ENCODE data around the gene ACO1.
"Not testable (repeated sequence)": the region's sequence is repeated elsewhere in the genome, so short reads cannot be mapped to it uniquely, and the experiment has no call there.

The ACO1 gene

GRCh38 chr9:32384364-32385151, at the start of gene ACO1:
Gene ACO1, plus strand, starts transcription at chr9:32384643. Its CDS starts 20,864 bp downstream, at chr9:32405507.
- DNase-seq: peak; percentile 77

GRCh38 chr9:32334916-32335895, 49.2 kb upstream of the ACO1 start:
- no peak for DNase-seq

DNA sequence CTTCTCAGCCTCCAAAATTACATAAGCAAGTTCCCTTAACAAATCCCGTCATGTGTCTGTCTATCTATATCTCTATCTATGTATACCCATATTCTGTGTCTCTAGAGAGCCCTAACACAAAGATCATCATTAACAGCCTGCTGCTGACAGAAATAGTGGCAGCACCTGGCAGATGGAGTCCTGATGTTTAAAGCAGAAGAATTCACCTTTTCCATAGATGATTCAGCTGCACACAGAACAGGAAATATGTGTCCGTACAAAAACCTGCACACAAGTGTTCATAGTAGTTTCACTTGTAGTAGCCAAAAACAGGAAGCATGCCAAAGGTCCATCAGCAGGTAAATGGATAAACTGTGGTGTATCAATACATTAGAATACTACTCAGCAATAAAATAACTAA, 45.0 kb upstream of the ACO1 start:
- DNase-seq: no peak

DNA sequence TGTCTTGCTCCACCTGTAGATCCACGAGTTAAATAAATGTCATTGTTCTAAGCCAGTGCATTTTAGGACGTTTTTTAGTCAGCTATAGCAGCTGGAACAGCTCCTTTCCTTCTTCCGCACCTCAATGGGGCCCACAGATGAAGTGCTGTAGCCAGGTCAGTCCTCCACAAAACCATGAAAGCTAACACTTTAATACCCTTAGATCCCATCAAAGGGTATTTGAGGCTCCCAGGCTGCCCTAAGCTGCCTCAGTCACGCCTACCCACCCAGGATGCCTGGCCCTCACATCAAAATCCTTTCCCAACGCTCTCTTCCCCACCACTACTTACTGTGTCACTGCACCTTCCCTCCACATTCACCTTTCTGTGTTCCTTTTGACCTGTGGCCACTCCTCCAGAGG, 44.1 kb upstream of the ACO1 start:
- DNase-seq: no peak

DNA sequence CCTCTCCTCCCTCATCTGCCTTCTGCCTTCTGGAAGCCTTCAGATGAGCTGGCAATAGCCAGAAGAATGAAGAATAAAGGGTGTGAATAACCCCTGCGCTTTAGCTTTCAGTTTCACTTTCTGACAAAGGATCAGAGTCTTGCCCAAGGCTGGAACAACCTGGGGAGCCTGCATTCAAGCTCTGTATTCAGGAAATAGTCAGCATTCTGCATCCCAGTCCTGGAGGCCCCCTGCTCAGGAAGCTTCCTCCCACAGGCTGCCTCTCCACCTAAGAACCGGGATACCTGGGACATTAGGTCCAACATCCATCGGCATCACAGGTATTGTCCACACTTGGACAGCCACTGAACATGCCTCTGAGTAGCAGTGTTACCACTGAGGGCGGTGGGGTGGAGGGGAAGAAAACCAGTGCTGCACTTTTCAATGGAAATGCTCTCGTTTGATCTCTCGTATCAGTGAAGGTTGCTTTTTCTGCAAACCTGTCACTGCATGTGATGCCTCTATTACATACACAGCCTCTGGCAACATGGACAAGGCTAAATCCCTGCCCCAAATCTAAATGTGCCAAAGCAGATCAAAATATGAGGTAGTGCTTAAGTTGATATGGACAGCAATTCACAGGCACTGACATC, 39.8 kb upstream of the ACO1 start:
- no peak for DNase-seq

GRCh38 chr9:32345243-32345642, 39.2 kb upstream of the ACO1 start:
- no peak for DNase-seq

- no peak for DNase-seq
Observed at GRCh38 chr9:32347571-32347970, 36.9 kb upstream of the ACO1 start.

DNA sequence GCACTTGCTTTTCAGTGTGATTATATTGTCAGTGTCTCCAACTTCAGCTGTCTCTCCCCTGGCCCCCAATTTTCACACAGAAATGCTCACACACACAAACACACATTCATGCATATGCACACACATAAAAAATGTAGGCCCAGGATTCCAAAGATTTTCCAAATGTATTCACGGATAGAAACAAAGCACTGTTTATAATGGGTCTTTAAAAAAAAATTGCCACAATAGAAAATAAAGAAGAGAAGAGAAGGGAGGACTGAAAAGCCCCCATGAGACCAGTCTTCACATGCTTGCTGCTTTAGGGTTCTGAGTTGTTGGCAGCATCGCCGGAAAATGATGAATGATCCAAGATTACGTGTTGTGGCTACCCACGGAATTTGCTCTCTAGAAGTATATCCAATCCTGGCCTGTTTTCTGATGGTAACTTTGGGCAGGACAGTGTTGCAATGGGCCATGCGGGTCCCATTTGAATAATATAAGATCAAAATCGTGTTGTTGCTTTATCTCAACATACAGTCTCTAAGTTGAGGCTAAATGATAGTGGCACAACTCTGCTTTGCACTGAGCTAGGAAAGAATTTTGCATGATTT, 36.2 kb upstream of the ACO1 start:
- no peak for DNase-seq

- no peak for DNase-seq
Observed at GRCh38 chr9:32349013-32349412, 35.4 kb upstream of the ACO1 start.

GRCh38 chr9:32350682-32351081, 33.8 kb upstream of the ACO1 start:
- DNase-seq: no peak

GRCh38 chr9:32351845-32352244, 32.6 kb upstream of the ACO1 start:
- no peak for DNase-seq

DNA sequence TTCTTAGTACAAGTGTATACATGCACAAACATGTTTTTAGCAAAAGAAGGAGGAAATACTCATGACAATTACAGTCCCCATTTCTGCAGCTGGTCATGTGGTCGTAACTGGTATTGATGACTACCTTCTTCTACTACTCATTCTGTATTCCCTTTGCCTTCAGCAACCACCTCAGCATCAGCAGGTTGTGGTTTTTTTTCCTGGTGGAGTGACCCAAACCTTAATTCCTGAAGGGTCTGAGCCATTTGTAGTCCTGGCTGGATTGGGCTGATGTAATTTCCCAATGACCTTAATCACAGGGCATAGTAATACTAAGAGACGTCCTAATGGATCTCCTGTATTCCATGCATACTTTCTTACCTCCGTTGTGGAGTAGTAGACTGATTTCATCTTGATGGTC, 31.0 kb upstream of the ACO1 start:
- not testable (repeated sequence) for DNase-seq

DNA sequence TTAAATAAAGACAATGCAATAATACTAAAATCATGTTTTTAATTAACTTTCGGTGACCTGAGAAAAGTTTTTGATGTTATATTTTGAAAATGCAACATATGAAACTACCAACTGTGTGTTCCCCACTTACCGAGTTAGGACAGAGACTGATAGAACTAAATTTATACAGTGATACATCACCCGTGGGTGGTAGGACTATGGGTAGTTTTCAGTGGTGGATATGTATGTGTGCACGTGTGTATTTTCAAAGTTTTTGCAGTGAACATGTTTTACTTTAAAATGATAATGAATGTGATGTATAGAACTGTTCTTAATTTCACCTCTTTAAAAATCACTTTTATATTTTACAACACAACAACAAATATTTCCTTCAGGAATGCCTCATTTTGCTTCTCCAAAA, 25.0 kb upstream of the ACO1 start:
- no peak for DNase-seq

- no peak for DNase-seq
Observed at GRCh38 chr9:32360983-32361673, 23.3 kb upstream of the ACO1 start.

- no peak for DNase-seq
Observed at GRCh38 chr9:32371279-32371678, 13.2 kb upstream of the ACO1 start.

DNA sequence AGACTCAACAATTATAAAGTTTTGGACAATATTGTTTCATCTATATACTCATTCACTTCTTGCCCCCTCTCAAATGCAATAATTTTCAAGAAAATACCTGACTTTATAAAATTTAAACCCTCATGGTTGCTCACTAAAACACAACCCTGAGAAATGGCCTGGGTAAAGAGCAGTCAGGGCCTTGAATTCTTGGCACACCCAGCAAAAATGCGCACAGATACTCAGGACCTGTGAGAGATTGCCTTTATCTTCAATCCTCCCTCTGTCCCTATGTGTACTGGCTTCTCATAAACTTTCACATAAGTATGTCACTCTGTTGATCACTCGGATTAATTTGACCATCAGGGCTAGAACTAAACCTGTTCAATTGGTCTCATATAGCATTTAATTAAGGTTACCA, 12.8 kb upstream of the ACO1 start:
- no peak for DNase-seq

GRCh38 chr9:32376285-32376684, 8.2 kb upstream of the ACO1 start:
- DNase-seq: no peak

GRCh38 chr9:32378496-32378895, 5.9 kb upstream of the ACO1 start:
- no peak for DNase-seq

DNA sequence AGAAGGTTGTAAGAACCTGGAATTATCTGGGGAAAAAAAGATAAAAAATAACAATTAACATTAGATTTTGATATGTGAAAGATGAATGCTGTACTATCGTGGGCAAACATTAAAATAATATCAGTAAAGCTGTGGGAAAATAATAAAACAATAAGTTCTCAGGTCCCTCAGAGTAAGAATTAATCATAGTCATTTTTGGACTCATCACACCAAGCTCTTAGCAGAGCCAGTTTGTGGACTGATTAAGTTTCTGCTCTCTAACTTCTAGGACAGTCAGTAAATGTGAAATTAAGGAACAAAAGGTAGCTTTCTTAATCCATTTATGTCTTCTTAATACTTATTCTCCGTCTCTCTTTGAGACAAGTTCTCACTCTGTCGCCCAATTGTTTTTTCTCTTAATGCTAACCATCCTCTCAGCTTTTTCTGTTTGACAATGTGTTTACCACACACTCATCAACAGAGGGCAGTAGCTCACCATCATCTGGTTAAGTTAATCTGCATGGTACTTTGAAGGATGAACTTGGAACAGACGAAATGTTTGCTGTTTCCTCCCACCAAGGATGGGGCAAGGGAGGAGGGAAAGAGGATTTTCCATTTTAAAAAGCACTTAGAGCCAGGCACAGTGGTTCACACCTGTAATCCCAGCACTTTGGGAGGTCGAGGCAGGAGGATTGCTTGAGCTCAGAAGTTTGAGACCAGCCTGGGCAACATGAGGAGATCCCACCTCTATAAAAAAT, 5.3 kb upstream of the ACO1 start:
- DNase-seq: no peak

GRCh38 chr9:32380944-32381343, 3.5 kb upstream of the ACO1 start:
- DNase-seq: no peak

DNA sequence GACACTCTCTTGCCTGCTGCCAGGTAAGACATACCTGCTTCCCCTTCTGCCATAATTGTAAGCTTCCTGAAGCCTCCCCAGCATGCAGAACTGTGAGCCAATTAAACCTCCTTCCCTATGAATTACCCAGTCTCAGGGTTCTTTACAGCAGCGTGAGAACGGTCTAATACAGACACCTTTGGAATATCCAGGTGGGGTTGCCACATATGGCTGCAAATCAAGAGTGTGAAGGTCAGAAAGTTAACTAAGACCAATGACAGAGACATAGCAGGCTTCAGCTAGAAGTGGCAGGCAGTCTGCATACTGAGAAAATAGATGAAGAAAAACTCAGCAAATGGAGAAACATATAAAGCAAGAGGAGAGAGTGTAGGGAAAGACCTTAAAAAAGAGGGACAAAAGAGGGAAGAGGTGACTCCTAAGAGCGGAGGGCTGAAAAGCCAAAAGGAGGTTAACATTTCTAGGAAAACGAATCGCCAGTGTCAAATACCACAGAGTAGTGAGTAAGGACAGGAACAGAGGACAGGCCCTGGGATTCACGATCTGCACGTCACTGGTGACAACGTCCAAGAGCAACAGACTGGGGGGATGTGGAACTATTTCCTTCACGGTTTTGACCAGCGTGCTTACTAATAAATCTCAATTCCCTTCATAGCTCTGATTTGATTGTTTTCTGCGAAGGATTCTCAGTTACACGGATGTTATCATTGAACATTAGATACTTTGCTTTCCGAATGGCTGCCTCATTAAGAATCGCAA, 1.7 kb upstream of the ACO1 start:
- no peak for DNase-seq

Measured in activated CD4-positive, alpha-beta T cell treated with anti-CD3 and anti-CD28 coated beads for 1 hour (primary cell).